NB4 (cell line): Measurements from ENCODE around the gene PLA2G1B.

Source experiments
- POLR2A ChIP-seq: IDR thresholded peaks from 2 replicates; pipeline ENCODE4 v1.6.1; 2011; ENCODE audit warnings: mild to moderate bottlenecking; ENCODE audit not compliant: insufficient read length; ENCODE audit errors: extremely low read depth
- TF ChIP-seq, protein P1 (sequence below): IDR thresholded peaks from one replicate; pipeline ENCODE4 v1.5.1; 2012; ENCODE audit warnings: low read depth, low read length

DNA sequence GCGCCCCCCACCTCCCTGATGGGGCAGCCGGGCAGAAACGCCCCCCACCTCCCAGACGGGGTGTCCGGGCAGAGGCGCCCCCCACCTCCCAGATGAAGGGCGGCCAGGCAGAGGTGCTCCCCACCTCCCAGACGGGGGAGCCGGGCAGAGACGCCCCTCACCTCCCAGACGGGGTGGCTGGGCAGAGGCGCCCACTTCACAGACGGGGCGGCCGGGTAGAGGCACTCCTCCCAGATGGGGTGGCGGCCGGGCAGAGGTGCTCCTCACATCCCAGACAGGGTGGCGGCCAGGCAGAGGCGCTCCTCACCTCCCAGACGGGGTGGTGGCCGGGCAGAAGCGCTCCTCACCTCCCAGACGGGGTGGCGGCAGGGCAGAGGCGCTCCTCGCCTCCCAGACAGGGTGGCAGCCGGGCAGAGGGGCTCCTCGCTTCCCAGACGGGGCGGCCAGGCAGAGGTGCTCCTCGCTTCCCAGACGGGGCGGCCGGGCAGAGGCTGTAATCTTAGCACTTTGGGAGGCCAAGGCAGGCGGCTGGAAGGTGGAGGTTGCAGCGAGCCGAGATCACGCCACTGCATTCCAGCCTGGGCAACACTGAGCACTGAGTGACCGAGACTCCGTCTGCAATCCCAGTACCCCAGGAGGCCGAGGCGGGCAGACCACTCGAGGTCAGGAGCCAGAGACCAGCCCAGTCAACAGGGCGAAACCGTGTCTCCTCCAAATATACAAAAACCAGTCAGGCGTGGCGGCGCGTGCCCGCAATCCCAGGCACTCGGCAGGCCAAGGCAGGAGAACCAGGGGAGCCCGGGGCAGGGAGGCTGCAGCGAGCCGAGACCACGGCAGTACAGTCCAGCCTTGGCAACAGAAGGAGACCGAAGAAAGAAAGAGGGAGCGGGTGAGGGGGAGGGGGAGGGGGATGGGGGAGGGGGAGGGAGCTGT lies 49.2 kb downstream of the PLA2G1B start:
- no peak for TF ChIP-seq POLR2A
- TF ChIP-seq, protein P1, sequence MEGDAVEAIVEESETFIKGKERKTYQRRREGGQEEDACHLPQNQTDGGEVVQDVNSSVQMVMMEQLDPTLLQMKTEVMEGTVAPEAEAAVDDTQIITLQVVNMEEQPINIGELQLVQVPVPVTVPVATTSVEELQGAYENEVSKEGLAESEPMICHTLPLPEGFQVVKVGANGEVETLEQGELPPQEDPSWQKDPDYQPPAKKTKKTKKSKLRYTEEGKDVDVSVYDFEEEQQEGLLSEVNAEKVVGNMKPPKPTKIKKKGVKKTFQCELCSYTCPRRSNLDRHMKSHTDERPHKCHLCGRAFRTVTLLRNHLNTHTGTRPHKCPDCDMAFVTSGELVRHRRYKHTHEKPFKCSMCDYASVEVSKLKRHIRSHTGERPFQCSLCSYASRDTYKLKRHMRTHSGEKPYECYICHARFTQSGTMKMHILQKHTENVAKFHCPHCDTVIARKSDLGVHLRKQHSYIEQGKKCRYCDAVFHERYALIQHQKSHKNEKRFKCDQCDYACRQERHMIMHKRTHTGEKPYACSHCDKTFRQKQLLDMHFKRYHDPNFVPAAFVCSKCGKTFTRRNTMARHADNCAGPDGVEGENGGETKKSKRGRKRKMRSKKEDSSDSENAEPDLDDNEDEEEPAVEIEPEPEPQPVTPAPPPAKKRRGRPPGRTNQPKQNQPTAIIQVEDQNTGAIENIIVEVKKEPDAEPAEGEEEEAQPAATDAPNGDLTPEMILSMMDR: no peak
